A549 (cell line): ENCODE measurements around the gene TMEM95. TPM values are rescaled to one million over a fixed set of nuclear protein-coding genes. Genes with fewer than 3 reads are reported as not detected.
A peak's percentile ranks its signal among the peaks of the same experiment; 100 is the strongest.

ENCODE experiments used
- ATAC-seq, 2 experiments: fragments of 200-7000 bp in 1 of 2; fragments of >200 bp in 1 of 2; cut with Nextera tagmentation in 1 of 2; cut with Tn5 transposase in 1 of 2; 3 replicates each; pipeline versions ENCODE4 v1.8.0 to v1.9.1; 2018 to 2020; ENCODE audit warnings: mild to moderate bottlenecking in 1 of 2, moderate library complexity in 1 of 2
- CTCF ChIA-PET: fragments of 300-600 bp; sonication (Branson Sonifier 250); formaldehyde crosslinking; extraction: SDS; loops from one replicate; lab custom pipeline; 2021; ENCODE audit warnings: antibody characterized with exemption, inconsistent platforms; lab: Yijun Ruan, JAX
- POLR2A ChIA-PET: fragments of 350-600 bp; formaldehyde crosslinking; extraction: SDS; loops from one replicate; lab custom pipeline; 2021; ENCODE audit warnings: antibody characterized with exemption, inconsistent platforms; lab: Yijun Ruan, JAX
- DNase-seq, 2 experiments: peaks; one replicate each; pipeline versions ENCODE4 v3.0.0 to v3.0.0-alpha.2; 2011 to 2016; ENCODE audit warnings: low read depth in 1 of 2, low spot score in 1 of 2
- FAIRE-seq: peaks from 2 replicates; lab custom pipeline; 2011; peaks lifted over from hg19 to GRCh38; lab: Jason Lieb, UNC
- H3K27ac ChIP-seq, 2 experiments: fragments of >200 bp; sonication (Bioruptor Twin); formaldehyde crosslinking; 3 replicates each; pipeline ENCODE4 v1.5.1; 2016 to 2017
- H3K4me1 ChIP-seq: fragments of >200 bp; sonication (Bioruptor Twin); formaldehyde crosslinking; 3 replicates; pipeline ENCODE4 v1.6.1; 2016
- H3K4me2 ChIP-seq: fragments of >200 bp; sonication (Bioruptor Twin); formaldehyde crosslinking; 3 replicates; pipeline ENCODE4 v1.6.1; 2016
- H3K4me3 ChIP-seq: fragments of >200 bp; sonication (Bioruptor Twin); formaldehyde crosslinking; 3 replicates; pipeline ENCODE4 v1.5.1; 2016
- H3K9me3 ChIP-seq: fragments of >200 bp; sonication (Bioruptor Twin); formaldehyde crosslinking; 3 replicates; pipeline ENCODE4 v1.6.1; 2016
- CBX2 ChIP-seq: fragments of 200-600 bp; sonication (generic); IDR thresholded peaks from 2 replicates; pipeline ENCODE4 v1.6.1; 2016; ENCODE audit warnings: low read depth, mild to moderate bottlenecking, borderline replicate concordance
- CBX8 ChIP-seq: fragments of 200-600 bp; sonication (generic); IDR thresholded peaks from 2 replicates; pipeline ENCODE4 v1.6.1; 2016
- CHD2 ChIP-seq: fragments of 150-350 bp; IDR thresholded peaks from 2 replicates; pipeline ENCODE4 v1.6.1; 2014; ENCODE audit warnings: low read length; ENCODE audit not compliant: partially characterized antibody
- FOSB ChIP-seq: fragments of 250-450 bp; sonication (Bioruptor Pico); IDR thresholded peaks from 2 replicates; pipeline ENCODE4 v1.5.0; 2020; ENCODE audit warnings: mild to moderate bottlenecking, moderate library complexity
- FOSL2 ChIP-seq, 2 experiments: fragments of 450-650 bp in 1 of 2; fragments of >200 bp in 1 of 2; sonication (Bioruptor Twin) in 1 of 2; formaldehyde crosslinking; IDR thresholded peaks; 2 replicates each; pipeline versions ENCODE4 v1.5.0 to v1.6.1; 2016 to 2020; ENCODE audit warnings: mild to moderate bottlenecking in 1 of 2, moderate library complexity in 1 of 2
- FOXS1 ChIP-seq: fragments of 250-450 bp; sonication (Bioruptor Pico); IDR thresholded peaks from 2 replicates; pipeline ENCODE4 v1.5.0; 2020; ENCODE audit warnings: mild to moderate bottlenecking, moderate library complexity
- HOXB5 ChIP-seq: fragments of 250-450 bp; sonication (Bioruptor Pico); IDR thresholded peaks from 2 replicates; pipeline ENCODE4 v1.5.0; 2020; ENCODE audit warnings: mild to moderate bottlenecking, moderate library complexity
- JUN ChIP-seq, 2 experiments: fragments of >200 bp; sonication (Bioruptor Twin); formaldehyde crosslinking; IDR thresholded peaks; 2 replicates in 1 of 2; 3 replicates in 1 of 2; pipeline ENCODE4 v1.6.1; 2016 to 2017
- MAFK ChIP-seq: fragments of 450-650 bp; IDR thresholded peaks from 2 replicates; pipeline ENCODE4 v1.6.1; 2014; ENCODE audit not compliant: partially characterized antibody
- MAZ ChIP-seq: fragments of 150-350 bp; IDR thresholded peaks from 2 replicates; pipeline ENCODE4 v1.6.1; 2014; ENCODE audit warnings: antibody characterized with exemption, low read depth, low read length, borderline replicate concordance
- MYC ChIP-seq: IDR thresholded peaks from 2 replicates; pipeline ENCODE4 v1.6.1; 2012; ENCODE audit warnings: mild to moderate bottlenecking, inconsistent platforms, low read length, improper control_type of control experiment, borderline replicate concordance
- NPAS2 ChIP-seq: fragments of 250-450 bp; sonication (Bioruptor Pico); IDR thresholded peaks from 2 replicates; pipeline ENCODE4 v1.8.0; 2022; ENCODE audit warnings: mild to moderate bottlenecking, moderate library complexity, borderline replicate concordance
- POLR2AphosphoS2 ChIP-seq: conservative IDR thresholded peaks from 2 replicates; pipeline ENCODE4 v1.6.1; 2012; ENCODE audit warnings: low read length, improper control_type of control experiment, inconsistent platforms
- RAD21 ChIP-seq, 2 experiments: fragments of >200 bp in 1 of 2; sonication (Bioruptor Twin) in 1 of 2; formaldehyde crosslinking in 1 of 2; IDR thresholded peaks in 1 of 2; conservative IDR thresholded peaks in 1 of 2; 2 replicates in 1 of 2; 3 replicates in 1 of 2; pipeline ENCODE4 v1.6.1; 2012 to 2018; ENCODE audit warnings: inconsistent platforms in 1 of 2
- RARB ChIP-seq: fragments of 250-450 bp; sonication (Bioruptor Pico); IDR thresholded peaks from 2 replicates; pipeline ENCODE4 v1.8.0; 2021; ENCODE audit warnings: mild to moderate bottlenecking, moderate library complexity
- RNF2 ChIP-seq: fragments of 200-600 bp; sonication (generic); IDR thresholded peaks from 2 replicates; pipeline ENCODE4 v1.6.1; 2016; ENCODE audit warnings: low read depth, mild to moderate bottlenecking, antibody characterized with exemption, moderate library complexity, borderline replicate concordance
- SREBF2 ChIP-seq: fragments of 450-650 bp; IDR thresholded peaks from 2 replicates; pipeline ENCODE4 v1.6.1; 2014; ENCODE audit warnings: mild to moderate bottlenecking, moderate library complexity
- TFCP2L1 ChIP-seq: fragments of 250-450 bp; sonication (Bioruptor Pico); IDR thresholded peaks from 2 replicates; pipeline ENCODE4 v1.5.0; 2021; ENCODE audit warnings: mild to moderate bottlenecking
- ZC3H11A ChIP-seq: fragments of 450-650 bp; IDR thresholded peaks from 2 replicates; pipeline ENCODE4 v1.6.1; 2014; ENCODE audit warnings: antibody characterized with exemption, mild to moderate bottlenecking
- ZNF302 ChIP-seq: fragments of 250-450 bp; sonication (Bioruptor Pico); IDR thresholded peaks from 2 replicates; pipeline ENCODE4 v1.9.0; 2021; ENCODE audit warnings: inconsistent platforms, mild to moderate bottlenecking, moderate library complexity
- WGBS: methylation state at CpG from one replicate; pipeline ENCODE4 v1.1.6; 2017; ENCODE audit errors: missing lambda C conversion rate; 5-methylcytosine and 5-hydroxymethylcytosine counted together
- polyA plus RNA-seq, 4 experiments: library from polyadenylated mRNA; depleted of rRNA in 3 of 4; stranded (reverse); fragments of >200 nt; fragmentation: RNase III in 1 of 4; extraction: RNeasy Plus Mini Kit Qiagen cat#74134 plus additional on column Dnase treatment in 1 of 4; gene quantifications; 2 replicates in 3 of 4; 3 replicates in 1 of 4; pipeline ENCODE4 v1.2.3, GENCODE V29; 2011 to 2017
- TF ChIP-seq, protein P1 (sequence below): fragments of 250-450 bp; sonication (Bioruptor Pico); IDR thresholded peaks from 2 replicates; pipeline ENCODE4 v1.5.0; 2021; ENCODE audit warnings: mild to moderate bottlenecking, moderate library complexity, borderline replicate concordance
- TF ChIP-seq, protein P2 (sequence below): IDR thresholded peaks from 2 replicates; pipeline ENCODE4 v1.6.1; 2012; ENCODE audit warnings: low read depth, borderline replicate concordance
- TF ChIP-seq, protein P3 (sequence below): IDR thresholded peaks from 2 replicates; pipeline ENCODE4 v1.6.1; 2012
- TF ChIP-seq, protein P4 (sequence below): fragments of >200 bp; sonication (Bioruptor Twin); formaldehyde crosslinking; IDR thresholded peaks from 2 replicates; pipeline ENCODE4 v1.6.1; 2016
- TF ChIP-seq, protein P5 (sequence below): fragments of 450-650 bp; IDR thresholded peaks from 2 replicates; pipeline ENCODE4 v1.6.1; 2014; ENCODE audit warnings: antibody characterized with exemption
- TF ChIP-seq, protein P6 (sequence below): fragments of 250-450 bp; sonication (Bioruptor Pico); IDR thresholded peaks from 2 replicates; pipeline ENCODE4 v1.5.0; 2020; ENCODE audit warnings: low read depth, mild to moderate bottlenecking, moderate library complexity
- TF ChIP-seq, protein P7 (sequence below): fragments of >200 bp; sonication (Bioruptor Twin); formaldehyde crosslinking; IDR thresholded peaks from 3 replicates; pipeline ENCODE4 v1.5.1; 2016

TMEM95 gene
- polyA plus RNA-seq, 2 of the 4 experiments (the other 2 are of a cell fraction) = not detected

DNA sequence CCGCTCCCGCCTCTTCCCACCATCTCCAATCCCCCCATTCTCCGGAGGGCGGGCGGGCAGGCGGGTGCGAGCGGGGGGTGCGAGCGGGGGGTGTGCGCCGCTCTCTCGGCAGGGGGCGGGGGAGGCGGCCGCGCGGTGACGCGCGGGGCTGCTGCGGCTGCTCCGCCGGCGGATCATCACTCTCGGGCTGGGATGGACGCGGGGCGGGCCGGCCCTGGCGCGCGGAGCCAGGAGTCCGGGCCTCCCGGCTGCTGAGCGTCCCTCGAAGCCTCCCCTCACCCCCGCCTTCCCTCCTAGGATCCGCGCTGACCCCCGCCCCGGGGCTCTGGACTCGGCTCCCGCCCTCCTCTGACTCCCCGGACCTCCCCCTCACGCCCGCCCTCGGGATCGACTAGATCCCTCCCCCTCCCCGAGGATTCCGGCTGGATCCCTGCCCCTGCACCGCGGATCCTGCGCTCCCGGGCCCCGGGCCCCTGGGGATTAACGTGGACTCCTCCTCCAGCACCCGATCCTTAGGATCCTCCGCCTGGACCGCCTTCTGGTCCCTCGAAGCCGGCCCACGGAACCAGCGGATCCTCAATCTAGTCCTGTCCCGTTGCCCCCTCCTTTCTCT lies 49.9 kb downstream of the TMEM95 start (continued):
- TF ChIP-seq, protein P1, sequence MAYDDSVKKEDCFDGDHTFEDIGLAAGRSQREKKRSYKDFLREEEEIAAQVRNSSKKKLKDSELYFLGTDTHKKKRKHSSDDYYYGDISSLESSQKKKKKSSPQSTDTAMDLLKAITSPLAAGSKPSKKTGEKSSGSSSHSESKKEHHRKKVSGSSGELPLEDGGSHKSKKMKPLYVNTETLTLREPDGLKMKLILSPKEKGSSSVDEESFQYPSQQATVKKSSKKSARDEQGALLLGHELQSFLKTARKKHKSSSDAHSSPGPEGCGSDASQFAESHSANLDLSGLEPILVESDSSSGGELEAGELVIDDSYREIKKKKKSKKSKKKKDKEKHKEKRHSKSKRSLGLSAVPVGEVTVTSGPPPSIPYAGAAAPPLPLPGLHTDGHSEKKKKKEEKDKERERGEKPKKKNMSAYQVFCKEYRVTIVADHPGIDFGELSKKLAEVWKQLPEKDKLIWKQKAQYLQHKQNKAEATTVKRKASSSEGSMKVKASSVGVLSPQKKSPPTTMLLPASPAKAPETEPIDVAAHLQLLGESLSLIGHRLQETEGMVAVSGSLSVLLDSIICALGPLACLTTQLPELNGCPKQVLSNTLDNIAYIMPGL (CRISPR knock-in tag) = no peak
- TF ChIP-seq RAD21 (conservative IDR thresholded peaks at IDR 0.05 in 1 of 2, IDR thresholded peaks at IDR 0.05 in 1 of 2) = 0 out of 5 replicates have a peak, but pooled peaks of 1 of the 2 experiments have one; percentile 26
- TF ChIP-seq, protein P2, sequence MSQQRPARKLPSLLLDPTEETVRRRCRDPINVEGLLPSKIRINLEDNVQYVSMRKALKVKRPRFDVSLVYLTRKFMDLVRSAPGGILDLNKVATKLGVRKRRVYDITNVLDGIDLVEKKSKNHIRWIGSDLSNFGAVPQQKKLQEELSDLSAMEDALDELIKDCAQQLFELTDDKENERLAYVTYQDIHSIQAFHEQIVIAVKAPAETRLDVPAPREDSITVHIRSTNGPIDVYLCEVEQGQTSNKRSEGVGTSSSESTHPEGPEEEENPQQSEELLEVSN = peak; percentile 17; the same call in 1 of the 2 replicates
- no peak for TF ChIP-seq FOSB
- TF ChIP-seq, protein P3, sequence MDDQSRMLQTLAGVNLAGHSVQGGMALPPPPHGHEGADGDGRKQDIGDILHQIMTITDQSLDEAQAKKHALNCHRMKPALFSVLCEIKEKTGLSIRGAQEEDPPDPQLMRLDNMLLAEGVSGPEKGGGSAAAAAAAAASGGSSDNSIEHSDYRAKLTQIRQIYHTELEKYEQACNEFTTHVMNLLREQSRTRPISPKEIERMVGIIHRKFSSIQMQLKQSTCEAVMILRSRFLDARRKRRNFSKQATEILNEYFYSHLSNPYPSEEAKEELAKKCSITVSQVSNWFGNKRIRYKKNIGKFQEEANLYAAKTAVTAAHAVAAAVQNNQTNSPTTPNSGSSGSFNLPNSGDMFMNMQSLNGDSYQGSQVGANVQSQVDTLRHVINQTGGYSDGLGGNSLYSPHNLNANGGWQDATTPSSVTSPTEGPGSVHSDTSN = no peak
- TF ChIP-seq MAFK = no peak
- no peak for TF ChIP-seq FOXS1 (CRISPR knock-in tag)
- no peak for TF ChIP-seq RNF2
- TF ChIP-seq ZC3H11A = no peak
- TF ChIP-seq POLR2AphosphoS2 = no peak
- TF ChIP-seq, protein P4, sequence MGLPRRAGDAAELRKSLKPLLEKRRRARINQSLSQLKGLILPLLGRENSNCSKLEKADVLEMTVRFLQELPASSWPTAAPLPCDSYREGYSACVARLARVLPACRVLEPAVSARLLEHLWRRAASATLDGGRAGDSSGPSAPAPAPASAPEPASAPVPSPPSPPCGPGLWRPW = no peak
- no peak for TF ChIP-seq HOXB5 (CRISPR knock-in tag)
- no peak for TF ChIP-seq RARB (CRISPR knock-in tag)
- TF ChIP-seq, protein P5, sequence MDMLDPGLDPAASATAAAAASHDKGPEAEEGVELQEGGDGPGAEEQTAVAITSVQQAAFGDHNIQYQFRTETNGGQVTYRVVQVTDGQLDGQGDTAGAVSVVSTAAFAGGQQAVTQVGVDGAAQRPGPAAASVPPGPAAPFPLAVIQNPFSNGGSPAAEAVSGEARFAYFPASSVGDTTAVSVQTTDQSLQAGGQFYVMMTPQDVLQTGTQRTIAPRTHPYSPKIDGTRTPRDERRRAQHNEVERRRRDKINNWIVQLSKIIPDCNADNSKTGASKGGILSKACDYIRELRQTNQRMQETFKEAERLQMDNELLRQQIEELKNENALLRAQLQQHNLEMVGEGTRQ = no peak
- peak in 1 of 2 experiments; percentile 68; a peak in 3 of 5 replicates for TF ChIP-seq JUN (IDR thresholded peaks at IDR 0.05)
- no peak for TF ChIP-seq CBX8
- TF ChIP-seq FOSL2 (IDR thresholded peaks at IDR 0.05) = no peak
- no peak for TF ChIP-seq FOSL2 (CRISPR knock-in tag; IDR thresholded peaks at IDR 0.05)
- no peak for TF ChIP-seq NPAS2 (CRISPR knock-in tag)
- TF ChIP-seq SREBF2 = no peak

DNA sequence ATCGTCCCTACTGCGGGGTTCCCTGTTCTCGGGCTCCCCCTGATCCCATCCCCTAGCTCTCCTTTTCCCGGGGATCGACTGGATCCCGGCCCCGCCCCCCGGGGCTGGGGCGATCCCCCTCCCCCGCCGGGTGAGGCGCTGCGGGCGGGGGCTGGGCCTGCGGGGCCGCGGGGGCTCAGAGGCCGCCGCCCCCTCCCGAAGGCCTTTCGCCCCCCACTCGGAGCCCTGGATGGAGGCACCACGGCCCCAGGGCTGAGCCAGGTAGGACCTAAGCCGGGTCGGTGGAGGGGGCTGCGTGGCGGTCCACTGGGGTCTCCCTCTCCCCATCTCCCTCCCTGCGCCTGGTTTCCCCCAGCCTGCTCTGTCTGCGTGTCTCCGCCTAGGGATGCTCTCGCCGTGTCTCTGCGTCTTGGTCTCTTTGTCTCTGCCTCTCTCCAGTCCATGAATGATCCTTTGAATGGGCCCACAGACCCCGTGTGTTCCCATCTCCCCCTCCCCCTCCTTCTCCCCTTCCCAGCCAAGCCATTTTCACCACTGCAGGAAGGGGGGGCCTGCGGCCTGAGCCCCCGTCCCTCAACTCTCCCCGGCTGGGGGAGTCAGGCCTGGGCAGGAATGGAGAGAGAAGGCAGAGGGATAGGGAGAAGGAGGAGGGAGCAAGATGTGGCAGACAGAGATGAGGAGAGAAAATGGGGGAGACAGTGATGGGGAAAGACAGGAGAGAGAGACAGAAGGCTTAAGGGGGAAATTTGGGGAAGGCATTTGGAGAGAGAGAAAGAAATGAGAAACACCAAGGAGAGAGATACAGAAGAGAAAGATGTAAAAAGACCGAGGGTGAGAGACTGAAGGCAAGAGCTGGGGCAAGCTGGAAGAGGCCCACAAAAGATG lies 50.6 kb downstream of the TMEM95 start:
- no peak for FAIRE-seq
- peak overlapping the region; percentile 81 to 92 for H3K27ac ChIP-seq
- 52% methylated on average over 18 of the region's 38 CpGs for WGBS
- peak overlapping the region; percentile 99 for H3K4me2 ChIP-seq
- no peak for ATAC-seq
- H3K9me3 ChIP-seq = no peaks in the 10 kb centered on the region
- H3K4me3 ChIP-seq = peak overlapping the region; percentile 88
- ChIA-PET CTCF (interaction anchor here (0.5 to 3.2 kb wide), 7 partner anchors 18 to 156 kb away, joined by 3 to 15 read pairs (median 5); partner anchors contain the start of gene SENP3), POLR2A (interaction anchor here (1.2 kb wide), 2 partner anchors 11 to 31 kb away, joined by 3 to 4 read pairs; partner anchors contain the start of gene PLSCR3)
- no peak for DNase-seq
- peaks cover 22% of the 10 kb centered on the region for H3K4me1 ChIP-seq
- no peak for TF ChIP-seq MYC
- TF ChIP-seq, protein P6, sequence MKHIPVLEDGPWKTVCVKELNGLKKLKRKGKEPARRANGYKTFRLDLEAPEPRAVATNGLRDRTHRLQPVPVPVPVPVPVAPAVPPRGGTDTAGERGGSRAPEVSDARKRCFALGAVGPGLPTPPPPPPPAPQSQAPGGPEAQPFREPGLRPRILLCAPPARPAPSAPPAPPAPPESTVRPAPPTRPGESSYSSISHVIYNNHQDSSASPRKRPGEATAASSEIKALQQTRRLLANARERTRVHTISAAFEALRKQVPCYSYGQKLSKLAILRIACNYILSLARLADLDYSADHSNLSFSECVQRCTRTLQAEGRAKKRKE (CRISPR knock-in tag) = no peak
- TF ChIP-seq, protein P3 = no peak
- no peak for TF ChIP-seq ZNF302
- TF ChIP-seq, protein P7, sequence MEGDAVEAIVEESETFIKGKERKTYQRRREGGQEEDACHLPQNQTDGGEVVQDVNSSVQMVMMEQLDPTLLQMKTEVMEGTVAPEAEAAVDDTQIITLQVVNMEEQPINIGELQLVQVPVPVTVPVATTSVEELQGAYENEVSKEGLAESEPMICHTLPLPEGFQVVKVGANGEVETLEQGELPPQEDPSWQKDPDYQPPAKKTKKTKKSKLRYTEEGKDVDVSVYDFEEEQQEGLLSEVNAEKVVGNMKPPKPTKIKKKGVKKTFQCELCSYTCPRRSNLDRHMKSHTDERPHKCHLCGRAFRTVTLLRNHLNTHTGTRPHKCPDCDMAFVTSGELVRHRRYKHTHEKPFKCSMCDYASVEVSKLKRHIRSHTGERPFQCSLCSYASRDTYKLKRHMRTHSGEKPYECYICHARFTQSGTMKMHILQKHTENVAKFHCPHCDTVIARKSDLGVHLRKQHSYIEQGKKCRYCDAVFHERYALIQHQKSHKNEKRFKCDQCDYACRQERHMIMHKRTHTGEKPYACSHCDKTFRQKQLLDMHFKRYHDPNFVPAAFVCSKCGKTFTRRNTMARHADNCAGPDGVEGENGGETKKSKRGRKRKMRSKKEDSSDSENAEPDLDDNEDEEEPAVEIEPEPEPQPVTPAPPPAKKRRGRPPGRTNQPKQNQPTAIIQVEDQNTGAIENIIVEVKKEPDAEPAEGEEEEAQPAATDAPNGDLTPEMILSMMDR = no peak
- no peak for TF ChIP-seq CHD2
- no peak for TF ChIP-seq CBX2
- TF ChIP-seq POLR2AphosphoS2 = no peak
- no peak for TF ChIP-seq MAZ
- TF ChIP-seq TFCP2L1 (CRISPR knock-in tag) = no peak
